MM.1S (cell line): ENCODE data around the gene ACTN4.

ENCODE experiments used
- CTCF ChIP-seq: fragments of 300-600 bp; sonication (generic); IDR thresholded peaks from 2 replicates; pipeline ENCODE4 v1.5.1; 2016; ENCODE audit warnings: antibody characterized with exemption, low read length, mixed read lengths
- EZH2phosphoT487 ChIP-seq: fragments of 300-600 bp; sonication (generic); IDR thresholded peaks from 2 replicates; pipeline ENCODE4 v1.6.1; 2018; ENCODE audit warnings: antibody characterized with exemption, low read length

DNA sequence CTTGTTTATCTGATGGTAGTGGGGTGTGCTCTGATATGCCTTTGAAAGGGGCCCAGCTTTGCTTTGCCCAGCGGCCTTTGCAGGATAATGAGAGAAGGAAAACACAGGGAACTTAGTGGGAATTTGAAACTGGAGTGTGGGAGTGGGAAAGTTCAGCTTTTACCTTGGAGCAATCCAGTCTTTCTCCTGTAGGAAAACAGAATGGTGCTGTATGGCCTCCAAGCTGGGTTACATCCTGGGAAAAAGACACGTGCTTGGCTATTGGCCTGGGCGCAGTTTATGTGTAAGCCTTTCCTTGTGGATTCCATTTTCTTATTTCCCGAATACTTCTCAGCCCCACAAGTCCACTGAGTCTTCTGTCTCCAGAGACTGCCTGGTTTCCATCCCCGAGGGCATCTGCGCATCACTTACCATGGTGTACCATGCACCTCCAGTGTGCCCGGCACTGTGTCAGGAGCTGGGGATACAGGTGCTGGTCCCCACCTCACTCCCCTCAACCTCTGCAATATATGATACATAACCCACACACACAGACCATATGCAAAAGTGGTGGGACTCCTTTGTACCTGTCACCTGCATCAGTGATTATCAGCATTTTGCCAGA is 31.5 kb downstream of the ACTN4 start:
- no peak for TF ChIP-seq CTCF
- TF ChIP-seq EZH2phosphoT487 = no peak
